Hematopoietic multipotent progenitor cell treated with erythropoietin and hydrocortisone succinate and interleukin-3 and kit ligand, for 4 days (in vitro differentiated cells): ENCODE measurements around the gene HIC1.
"Not testable (repeated sequence)": the region's sequence is repeated elsewhere in the genome, so short reads cannot be mapped to it uniquely, and the experiment has no call there.

Experiments
- DNase-seq: peaks from one replicate; pipeline ENCODE4 v3.0.0-alpha.2; 2015

The HIC1 gene, protein sequence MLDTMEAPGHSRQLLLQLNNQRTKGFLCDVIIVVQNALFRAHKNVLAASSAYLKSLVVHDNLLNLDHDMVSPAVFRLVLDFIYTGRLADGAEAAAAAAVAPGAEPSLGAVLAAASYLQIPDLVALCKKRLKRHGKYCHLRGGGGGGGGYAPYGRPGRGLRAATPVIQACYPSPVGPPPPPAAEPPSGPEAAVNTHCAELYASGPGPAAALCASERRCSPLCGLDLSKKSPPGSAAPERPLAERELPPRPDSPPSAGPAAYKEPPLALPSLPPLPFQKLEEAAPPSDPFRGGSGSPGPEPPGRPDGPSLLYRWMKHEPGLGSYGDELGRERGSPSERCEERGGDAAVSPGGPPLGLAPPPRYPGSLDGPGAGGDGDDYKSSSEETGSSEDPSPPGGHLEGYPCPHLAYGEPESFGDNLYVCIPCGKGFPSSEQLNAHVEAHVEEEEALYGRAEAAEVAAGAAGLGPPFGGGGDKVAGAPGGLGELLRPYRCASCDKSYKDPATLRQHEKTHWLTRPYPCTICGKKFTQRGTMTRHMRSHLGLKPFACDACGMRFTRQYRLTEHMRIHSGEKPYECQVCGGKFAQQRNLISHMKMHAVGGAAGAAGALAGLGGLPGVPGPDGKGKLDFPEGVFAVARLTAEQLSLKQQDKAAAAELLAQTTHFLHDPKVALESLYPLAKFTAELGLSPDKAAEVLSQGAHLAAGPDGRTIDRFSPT

DNA sequence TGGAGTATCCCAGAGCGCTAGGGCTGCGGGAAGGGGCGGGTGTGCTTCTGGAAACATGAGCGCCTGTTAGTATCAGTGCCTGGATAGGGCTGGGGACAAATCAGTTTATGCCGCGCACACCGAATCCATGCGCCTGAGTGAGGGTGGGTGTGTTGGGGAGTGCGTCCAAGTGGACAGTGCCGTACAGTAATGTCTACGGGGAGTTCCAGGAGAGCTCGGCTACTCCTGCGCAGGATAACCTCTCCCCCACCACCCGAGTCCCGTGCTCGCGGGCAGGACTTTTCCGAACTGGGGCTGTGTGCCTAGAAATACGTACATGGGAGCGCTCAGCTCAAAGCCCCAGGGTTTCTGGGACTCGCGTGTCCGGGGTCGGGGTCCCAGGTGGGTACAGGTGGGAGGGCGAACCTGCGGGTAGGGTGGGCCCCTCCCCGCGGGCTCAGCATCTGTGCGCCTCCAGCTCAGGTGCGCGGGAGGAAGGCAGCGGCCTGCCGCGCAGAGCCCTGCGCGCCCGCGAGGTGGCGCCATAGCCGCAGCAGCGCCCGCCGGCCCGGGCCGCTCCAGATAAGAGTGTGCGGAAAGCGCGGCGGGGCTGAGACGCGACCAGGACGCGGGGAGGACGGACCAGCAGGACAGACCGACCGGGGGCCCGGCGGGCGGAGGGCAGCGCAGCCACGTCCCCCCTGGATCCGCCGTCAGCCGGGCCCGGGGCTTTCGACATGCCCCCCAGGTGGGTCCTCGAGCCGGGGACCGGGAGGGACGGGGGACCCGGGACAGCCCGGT, at the start of gene HIC1:
Gene HIC1, plus strand, starts transcription at position 592 of the 780 bp plus-strand sequence. CDS start 1,588 bp downstream, outside the sequence.
- DNase-seq = peak; percentile 82

DNA sequence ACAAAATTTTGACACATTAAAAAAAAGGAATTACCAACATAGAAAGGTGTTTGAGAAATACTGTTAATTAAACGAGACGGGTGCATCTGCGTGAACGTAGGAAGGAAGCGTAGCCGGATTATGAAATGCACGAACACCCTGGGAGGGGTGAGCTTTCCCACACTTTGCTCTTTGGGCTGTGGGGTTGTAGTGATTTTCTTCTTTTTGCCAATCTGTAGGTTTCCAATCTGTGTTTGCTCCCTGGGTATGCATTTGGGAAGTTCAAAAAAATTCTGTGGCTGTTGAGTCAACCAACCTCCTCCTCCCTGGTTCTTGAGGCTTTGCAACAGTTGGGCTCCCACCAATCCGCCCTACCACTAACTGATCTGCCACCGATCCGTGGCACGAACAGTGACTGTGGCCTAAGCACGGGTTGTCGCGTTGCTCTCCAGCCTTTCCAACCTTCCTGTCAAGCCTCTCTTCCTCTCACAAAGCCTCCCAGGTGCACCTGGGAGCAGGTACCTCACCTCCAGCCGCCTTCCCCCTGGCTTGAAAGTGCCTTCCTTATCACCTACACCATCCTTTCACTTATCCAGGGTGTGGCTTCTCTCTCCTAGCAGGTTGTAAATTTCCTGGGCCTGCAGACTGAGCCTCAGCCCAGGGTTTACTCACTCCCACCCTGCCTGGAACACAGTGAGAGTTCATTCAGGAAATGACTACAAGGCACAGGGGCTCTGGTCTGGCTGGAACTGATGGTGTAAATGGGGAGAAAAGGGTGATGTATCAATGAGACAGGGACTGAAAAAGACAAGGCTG, 46.4 kb upstream of the HIC1 start:
- DNase-seq = no peak

DNA sequence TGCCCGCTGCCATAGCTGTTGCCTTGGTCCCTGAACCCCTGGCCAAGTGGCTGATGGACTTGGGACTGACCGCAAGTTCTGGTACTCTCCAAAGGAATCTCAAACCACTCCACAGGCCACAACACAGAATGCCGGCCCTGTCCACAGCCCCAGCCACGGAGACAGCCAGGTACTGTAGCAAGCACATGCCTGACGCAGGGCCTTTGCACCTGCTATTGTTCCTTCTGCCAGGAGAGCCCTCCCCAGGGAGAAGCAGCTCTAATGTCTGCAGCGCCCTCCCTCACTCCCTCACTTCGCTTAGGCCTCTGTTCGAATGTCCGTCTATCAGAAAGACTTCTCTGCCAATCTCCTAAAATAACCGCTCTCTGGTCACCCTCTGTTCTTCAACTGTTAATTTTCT, 45.2 kb upstream of the HIC1 start:
- no peak for DNase-seq

DNA sequence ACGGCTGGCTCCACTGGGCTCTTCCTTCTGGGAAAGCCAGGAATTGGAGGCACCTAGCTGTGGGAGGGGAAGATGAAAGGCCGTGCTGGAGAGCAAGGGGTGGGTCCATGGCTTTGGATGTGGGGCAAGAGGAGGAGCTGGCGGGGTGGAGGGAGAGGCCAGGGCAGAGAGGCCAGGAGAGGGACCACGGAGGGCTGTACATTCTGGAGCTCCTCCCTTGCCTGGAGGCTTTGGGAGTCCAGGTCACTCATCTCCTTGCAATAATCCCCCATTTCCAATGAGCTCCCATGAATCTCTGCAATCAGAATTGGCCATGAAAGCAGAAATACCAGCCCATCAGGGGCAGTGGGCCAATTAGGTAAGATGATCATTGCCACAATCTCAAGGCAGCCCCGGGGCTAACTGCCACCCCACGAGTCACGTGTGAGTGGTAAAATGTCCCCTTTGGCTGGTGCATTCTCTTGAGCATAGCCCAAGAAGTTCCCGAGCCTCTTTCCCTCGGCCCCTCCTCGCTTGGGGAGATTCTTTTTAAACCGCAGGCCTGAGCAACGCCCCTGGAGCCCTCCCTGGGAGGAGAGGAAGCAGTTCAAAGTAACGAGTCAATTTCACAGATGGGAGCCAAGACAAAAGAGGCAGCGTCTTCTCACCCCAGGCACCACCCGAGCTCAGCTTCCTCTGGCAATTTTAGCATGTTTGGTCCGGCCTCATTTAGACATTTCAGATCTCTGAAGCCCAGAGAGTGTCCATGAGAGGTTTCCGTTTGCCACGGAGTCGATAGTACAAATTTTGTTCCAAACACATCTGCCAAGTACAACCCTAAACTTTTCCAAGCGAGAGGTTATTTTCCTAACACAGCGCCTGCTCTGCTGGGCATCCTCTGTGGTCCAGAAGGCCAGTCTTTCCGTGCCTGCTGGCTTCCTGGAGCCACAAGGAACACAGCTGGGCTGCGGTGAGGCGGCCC, 43.2 kb upstream of the HIC1 start:
- peak; percentile 48 for DNase-seq

DNA sequence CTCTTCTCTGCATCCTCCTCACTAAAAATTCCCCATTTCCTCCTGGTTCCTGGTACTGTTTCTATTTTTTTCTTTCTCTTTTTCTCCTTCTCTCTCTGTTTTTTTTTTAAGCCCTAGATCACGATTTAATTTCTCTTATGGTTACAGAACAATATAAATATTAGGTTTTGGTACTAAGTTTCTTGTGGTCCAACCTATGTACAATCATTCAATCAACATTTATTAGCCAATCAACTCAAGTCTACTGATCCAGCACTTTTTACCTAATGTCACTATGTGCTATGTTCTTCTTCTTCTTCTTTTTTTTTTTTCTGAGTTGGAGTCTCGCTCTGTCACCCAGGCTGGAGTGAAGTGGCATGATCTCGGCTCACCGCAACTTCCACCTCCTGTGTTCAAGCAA, 42.4 kb upstream of the HIC1 start:
- no peak for DNase-seq

DNA sequence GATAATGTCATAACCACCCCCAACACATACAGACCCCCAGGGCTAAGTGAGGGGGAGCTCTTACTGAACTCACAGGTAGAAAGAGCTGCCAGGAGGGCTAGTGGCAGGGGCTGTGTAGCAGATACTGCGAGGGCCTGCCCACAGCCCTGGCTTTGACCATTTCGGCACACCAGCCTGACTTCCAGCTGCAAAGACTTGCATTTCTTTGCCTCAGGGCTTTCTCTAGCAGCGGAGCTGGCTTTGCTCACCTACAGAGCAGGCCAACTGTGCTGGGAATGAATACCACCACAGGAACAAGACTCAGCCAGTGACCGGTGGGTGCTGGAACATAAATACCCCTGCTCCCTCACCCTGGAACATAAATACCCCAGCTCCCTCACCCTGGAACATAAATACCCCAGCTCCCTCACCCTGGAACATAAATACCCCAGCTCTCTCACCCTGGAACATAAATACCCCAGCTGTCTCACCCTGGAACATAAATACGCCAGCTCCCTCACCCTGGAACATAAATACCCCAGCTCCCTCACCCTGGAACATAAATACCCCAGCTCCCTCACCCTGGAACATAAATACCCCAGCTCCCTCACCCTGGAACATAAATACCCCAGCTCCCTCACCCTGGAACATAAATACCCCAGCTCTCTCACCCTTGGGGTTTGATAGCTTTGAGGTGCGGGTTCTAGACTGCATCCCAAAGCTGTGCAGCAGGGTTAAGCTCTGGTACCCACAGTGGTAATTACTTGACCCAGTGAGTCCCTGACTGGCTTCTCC, 41.5 kb upstream of the HIC1 start:
- not testable (repeated sequence) for DNase-seq

DNA sequence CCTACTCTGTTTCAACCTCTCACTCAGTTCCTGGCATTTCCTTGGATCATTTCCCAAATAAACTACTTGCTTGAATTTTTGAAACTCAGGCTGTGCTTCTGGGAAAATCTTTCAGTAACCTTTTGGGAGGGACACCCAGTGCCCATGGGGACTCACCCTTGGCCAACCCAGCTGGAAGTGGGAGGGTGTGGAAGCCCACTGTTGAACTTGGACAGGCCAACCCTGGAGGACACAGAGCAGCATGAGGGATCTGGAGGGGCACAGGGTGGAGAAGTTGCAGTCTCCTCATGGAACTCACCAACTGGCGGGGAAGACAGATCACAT, 40.9 kb upstream of the HIC1 start:
- DNase-seq = no peak

DNA sequence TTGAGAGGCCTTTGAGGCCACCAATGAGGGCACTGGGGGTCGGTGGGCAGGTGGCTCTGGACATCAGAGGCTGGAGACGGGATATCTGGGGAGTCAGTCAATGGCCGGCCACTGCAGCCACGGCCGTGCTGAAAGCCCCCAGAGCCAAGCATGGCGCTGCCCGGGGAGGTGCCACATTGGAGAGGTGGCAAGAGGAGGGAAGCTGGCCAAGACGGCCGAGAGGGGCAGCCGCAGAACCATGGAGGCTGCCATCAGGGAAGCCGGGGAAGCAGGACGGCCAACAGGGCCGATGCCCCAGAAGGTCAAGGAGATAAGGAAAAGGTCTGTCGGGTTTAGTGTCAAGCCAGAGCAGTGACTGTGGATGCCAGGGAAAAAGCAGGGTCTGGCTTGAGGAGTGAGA, 39.6 kb upstream of the HIC1 start:
- no peak for DNase-seq

DNA sequence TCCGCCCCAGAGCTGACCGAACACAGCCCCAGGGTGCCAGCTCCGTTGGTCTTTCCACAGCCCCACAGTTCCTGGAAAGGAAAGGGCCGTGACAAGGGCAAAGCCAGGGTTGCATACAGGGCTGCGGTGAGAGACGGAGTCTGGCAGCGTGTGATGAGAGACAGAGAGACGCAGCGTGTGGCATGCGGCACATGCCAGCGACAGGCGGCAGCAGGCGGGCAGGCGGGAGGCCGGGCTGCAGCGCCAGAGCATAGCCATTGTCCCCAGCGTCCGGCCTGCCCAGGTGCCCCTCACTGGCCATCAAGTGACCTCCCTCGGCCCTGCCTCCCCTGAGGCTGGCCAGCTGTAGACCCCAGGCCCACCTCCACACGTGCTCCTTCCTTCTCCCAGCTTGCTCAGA, 38.4 kb upstream of the HIC1 start:
- DNase-seq = no peak

DNA sequence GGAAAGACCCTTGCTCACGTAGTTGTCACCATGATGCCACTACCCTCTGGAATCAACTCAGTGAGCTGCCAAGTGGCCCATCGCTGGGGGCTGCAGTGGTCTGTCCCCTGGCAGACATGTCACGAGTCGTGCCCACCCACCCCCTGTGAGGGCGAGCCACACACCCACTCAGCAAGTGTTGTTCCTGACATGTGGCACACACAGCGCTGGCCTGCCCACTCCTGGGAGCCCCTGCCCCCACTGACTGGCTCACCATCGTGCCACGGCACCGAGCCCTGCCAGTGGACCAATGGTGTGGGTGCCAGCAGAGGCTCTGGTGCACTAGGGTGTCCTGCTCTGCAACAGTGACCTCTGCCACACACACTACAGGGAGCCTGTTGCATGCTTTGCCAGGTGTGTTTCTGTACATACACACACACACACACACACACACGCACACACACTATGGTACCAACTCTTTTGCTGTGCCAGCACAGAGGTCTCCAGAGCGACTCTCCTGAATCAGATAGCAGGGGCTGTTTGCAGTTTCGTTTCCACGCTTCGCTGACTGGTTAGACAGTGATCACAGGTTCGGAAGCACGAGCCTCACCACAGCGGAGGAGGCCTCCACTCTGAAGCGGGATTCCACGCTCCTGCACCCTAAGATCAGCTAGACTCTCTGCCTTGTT, 37.5 kb upstream of the HIC1 start:
- no peak for DNase-seq

DNA sequence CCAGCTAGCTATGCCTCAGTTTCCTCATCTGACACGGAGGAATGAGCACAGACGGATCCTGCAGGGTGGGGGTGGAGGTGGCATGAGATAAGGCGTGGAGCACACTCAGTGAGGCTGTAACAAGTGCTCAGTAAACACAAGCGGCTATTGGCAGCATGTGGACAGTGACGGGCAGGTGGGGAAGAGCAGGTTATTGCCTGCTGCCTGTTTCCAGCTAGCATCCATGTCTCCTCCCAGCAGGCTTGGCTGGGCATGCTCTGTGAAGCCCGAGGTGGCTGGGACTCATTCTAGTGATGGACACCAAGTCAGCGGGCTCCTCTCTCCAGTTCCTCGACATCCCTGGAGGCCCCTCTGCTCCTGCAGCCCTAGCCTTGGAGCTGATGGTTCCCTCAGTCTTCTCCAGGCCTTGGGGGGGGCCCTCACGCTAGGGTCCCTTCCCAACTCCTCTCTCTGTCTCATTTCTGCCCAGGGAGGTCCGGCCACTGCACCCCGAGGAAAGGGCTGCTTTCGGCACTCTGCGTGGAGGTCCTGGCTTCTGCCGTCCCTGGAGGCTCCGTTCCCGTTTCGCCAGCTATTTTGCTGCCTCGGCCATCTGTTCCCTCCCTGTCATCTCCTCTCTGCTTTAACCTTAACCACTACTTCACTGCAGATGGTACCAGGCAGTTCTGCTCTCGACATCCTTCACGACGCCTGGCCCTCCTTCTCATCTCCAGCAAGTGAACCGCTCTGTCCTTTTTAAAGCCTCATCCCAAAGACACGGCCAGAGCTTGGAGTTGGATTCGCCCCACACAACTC, 36.0 kb upstream of the HIC1 start:
- DNase-seq = no peak

DNA sequence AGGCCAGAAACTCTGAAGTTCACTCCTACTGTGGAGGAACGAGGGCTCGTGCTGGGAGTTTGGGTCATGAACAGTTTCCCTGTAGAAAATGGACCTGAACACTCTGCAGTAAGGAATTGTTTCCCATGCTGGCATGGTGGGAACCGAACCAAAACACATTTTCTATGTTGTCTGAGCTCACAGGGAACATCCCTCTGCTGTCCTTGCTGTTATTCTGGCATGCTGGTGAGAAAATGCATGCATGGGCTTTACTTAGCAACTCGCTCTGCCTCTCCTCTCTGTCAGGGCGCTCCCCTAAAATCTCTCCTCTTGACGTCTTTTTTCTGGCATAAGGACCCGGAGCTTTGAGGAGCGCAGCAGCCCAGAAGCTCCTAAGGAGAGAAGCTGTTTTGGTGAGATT, 35.2 kb upstream of the HIC1 start:
- no peak for DNase-seq

DNA sequence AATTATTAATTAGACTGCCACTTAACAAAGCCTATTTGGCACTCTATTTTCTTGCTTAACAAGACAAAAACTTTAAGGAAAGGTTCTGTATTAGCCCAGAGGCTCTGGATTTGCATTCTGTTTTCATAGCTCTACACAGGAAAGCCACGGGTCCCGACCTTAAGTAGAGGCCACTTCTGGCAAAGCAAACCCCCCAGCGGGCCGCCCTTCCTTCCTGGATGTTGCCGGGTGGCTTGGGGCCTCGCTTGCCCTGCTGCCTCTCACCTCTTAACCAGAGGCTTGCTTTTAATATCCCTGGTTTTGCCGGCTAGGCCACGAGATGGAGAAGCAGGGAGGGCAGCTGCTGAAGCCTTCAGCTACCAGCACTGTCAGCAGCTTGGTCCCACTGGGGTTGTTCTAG, 34.2 kb upstream of the HIC1 start:
- DNase-seq = no peak

DNA sequence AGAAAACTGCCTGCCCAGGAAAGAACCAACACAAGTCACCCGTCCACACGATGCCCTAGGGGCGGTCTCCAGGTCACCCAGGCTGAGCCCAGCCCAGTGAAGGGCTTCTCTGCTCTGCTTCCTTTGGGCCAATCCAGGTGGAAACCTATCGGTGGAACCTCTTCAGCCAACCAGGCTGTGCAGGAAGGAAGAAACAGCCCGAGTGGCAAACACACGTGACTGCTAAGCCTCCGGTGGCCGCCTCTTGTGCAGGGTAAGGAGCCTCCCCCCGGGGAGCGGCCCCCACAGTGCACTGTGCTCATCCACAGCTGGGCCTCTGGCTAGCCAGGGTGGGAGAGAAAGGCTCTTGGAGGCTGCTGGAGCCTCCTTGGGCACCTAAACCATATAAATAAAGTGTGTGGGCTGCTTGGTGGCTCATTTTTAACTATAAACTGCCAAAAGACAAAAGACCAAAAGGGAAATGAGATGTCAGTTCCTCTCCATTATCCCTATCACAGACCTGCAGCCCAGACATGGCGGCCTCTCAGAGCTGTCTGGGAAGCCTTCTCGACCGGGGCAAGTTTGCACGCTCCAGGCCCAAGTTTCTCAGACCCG, 32.2 kb upstream of the HIC1 start:
- DNase-seq = peak; percentile 37

DNA sequence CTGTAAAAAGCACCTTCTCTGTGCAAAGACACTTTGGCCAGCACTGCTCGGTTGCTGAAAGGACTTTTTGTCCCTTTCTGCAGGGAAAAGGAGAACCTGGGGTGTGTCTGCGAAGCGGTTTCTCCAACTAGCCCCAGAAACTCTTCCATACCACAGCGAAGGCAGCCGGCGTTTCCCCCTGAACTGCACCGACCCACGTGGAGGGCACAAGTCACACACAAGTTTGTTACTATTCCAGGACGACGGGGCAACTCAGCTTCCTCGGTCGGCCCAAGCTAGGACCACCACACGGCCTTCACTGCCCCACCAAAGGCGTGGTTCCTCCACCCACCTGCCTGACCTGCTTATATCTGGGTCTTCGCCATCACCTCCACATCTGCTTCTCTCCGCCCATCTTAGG, 31.6 kb upstream of the HIC1 start:
- no peak for DNase-seq

DNA sequence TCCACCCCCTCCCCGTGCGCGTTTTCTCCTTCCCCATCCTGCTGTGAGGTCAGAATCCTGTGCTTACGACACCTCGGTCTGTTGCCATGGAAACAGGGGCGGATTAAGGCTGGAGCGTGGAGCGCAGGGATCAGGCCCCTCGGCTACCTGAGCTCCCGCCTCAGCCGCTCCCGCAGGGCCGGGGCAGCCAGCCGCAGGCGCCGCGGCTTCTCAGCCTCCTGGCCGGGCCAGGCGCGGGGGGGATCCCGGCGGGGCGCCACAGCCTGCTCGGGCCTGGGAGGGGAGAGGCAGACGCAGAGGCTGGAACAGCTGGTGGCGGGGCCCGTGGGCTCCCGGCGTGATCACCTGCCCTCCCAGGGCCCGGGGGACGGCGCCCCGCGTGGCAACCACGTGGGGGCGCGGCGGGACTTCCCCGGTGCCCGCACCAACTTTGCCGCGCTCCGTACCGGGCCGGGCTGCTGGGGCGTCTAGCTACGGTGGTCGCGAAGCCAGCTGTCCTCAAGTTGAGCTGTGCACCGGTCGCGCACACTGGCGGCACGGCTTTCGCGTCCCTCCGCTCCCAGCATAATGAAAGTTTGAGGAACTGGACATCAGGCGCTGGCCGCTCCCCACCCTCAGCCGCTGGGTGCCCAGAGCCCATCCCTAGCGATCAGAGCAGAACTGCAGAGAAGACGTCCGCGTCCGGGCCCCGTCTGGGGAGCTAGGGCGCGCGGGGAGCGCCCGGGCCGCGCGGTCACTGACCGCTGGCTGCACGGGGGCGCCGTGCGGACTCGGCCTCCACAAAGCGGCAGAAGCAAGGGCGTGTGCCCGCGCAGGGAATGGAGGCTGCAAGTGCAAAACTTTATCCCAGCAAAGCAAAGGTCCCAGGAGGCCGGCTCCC, 31.0 kb upstream of the HIC1 start:
- peak; percentile 72 for DNase-seq

DNA sequence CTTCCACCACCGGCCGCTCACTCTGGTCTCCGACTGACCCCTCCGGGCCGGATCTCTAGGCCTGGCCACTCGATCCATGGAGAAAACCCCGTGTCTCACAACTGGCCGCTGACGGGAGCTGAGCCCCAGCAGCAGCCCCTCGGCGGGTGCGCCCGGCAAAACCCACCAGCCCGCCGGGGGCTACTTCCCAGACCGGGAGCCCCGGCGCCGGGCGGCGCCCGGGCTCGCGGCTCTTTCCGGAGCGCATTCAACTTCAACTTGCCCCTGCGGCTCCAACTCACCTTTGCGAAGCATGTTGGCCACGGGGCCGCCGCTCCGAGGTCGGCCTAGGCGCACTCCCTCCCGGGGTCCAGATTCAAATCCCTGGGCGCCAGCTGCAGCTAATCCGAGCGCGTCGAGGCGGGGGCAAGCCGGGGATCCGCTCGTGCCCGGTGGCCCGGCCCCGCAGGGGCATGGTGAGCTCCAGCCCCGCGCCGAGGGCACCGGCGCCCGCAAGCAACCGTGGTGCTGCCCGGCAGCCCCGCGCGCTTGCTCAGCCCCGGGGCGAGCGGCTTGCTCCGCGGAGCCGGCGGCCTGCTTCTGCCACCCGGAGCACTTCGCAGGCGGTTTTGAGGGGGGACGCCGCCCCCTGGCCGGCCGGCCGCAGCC, 30.2 kb upstream of the HIC1 start:
- DNase-seq = no peak
